Lower leg skin (tissue), 4 donors: ENCODE results near the gene HIP1R. TPM values are rescaled to one million over a fixed set of nuclear protein-coding genes. Genes with fewer than 3 reads are reported as not detected.

Experiments
- DNase-seq, 2 donors: peaks; one replicate each; pipeline ENCODE4 v3.0.0-alpha.2; 2019; ENCODE audit warnings: low spot score in 2 of 2
- H3K4me3 ChIP-seq: fragments of 200-600 bp; sonication (generic); 2 replicates; pipeline ENCODE4 v1.5.1; 2017; ENCODE audit warnings: mild to moderate bottlenecking, low read depth; ENCODE audit not compliant: poor library complexity, severe bottlenecking
- POLR2A ChIP-seq, 2 donors: fragments of 450-650 bp; IDR thresholded peaks; one replicate each; pipeline ENCODE4 v1.6.1; 2016 to 2017; ENCODE audit warnings: antibody characterized with exemption in 2 of 2, mild to moderate bottlenecking in 1 of 2, moderate library complexity in 1 of 2
- WGBS, 2 donors: methylation state at CpG; one replicate each; pipeline ENCODE4 v1.1.5; 2018; 5-methylcytosine and 5-hydroxymethylcytosine counted together
- intact Hi-C: fragments of 100-400 bp; cut with DNase I; formaldehyde crosslinking; loops from one replicate; pipeline ENCODE4 v1.15.0; 2023; ENCODE audit warnings: low total_unique reads
- total RNA-seq, 4 donors: library from RNA; depleted of rRNA; stranded (reverse); fragments of >200 nt; gene quantifications; one replicate each; pipeline ENCODE4 v1.1.0, GENCODE V29; 2016
- TF ChIP-seq, protein P1 (sequence below), 3 donors: fragments of 450-650 bp; IDR thresholded peaks; one replicate each; pipeline ENCODE4 v1.5.1; 2016; ENCODE audit warnings: antibody characterized with exemption in 3 of 3, mild to moderate bottlenecking in 3 of 3, moderate library complexity in 2 of 3

The HIP1R gene
- total RNA-seq, 4 donors from 2014 or later: 188 to 342 (median 248) TPM

DNA sequence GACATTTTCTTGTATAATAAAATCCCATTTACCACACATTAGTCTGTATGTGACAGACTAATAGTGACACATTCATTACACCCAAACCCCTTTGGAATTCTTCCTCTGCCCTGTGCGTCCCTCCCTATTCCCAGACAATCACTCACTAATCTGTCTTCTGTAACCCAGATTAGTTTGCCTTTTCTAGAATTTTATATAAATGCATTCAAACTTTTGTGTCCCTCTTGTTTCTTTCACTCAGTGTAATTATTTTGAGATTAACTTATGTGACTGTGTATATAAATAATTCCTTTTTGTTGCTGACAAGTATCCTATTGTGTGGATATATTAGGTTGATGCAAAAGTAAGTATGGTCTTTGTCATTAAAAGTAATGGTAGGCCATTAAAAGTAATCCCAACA is 27.6 kb upstream of the HIP1R start:
- no peak for TF ChIP-seq POLR2A (IDR thresholded peaks at IDR 0.05)
- TF ChIP-seq, protein P1, sequence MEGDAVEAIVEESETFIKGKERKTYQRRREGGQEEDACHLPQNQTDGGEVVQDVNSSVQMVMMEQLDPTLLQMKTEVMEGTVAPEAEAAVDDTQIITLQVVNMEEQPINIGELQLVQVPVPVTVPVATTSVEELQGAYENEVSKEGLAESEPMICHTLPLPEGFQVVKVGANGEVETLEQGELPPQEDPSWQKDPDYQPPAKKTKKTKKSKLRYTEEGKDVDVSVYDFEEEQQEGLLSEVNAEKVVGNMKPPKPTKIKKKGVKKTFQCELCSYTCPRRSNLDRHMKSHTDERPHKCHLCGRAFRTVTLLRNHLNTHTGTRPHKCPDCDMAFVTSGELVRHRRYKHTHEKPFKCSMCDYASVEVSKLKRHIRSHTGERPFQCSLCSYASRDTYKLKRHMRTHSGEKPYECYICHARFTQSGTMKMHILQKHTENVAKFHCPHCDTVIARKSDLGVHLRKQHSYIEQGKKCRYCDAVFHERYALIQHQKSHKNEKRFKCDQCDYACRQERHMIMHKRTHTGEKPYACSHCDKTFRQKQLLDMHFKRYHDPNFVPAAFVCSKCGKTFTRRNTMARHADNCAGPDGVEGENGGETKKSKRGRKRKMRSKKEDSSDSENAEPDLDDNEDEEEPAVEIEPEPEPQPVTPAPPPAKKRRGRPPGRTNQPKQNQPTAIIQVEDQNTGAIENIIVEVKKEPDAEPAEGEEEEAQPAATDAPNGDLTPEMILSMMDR (IDR thresholded peaks at IDR 0.05): no peak
- DNase-seq: no peak
- 95 to 97% methylated on average over 1 of the region's 1 CpG for WGBS, 2 donors
- H3K4me3 ChIP-seq: no peak overlapping the region
- intact Hi-C loops: no loop called here

DNA sequence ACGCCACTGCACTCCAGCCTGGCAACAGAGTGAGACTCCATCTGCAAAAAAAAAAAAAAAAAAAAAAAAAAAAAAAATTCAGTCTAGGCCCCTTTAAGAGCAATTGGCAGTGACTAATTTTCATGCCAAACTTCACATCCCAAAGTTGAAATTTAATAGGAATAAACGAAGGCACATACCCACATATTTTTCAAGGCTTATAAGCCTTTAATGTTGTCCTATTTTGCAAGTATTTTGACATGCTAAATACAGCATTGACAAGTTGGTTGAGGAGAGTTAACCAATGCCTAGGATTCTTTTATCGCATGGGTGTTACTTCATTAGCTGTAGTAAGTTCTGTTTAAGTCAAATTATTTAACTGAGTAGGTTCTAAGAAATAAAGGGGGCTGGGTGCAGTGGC is 23.5 kb upstream of the HIP1R start:
- no peak overlapping the region for H3K4me3 ChIP-seq
- TF ChIP-seq, protein P1 (IDR thresholded peaks at IDR 0.05): no peak
- no peak for TF ChIP-seq POLR2A (IDR thresholded peaks at IDR 0.05)
- DNase-seq: no peak
- intact Hi-C loops: no loop called here
- WGBS, 2 donors: 54 to 62% methylated on average over 3 of the region's 3 CpGs

DNA sequence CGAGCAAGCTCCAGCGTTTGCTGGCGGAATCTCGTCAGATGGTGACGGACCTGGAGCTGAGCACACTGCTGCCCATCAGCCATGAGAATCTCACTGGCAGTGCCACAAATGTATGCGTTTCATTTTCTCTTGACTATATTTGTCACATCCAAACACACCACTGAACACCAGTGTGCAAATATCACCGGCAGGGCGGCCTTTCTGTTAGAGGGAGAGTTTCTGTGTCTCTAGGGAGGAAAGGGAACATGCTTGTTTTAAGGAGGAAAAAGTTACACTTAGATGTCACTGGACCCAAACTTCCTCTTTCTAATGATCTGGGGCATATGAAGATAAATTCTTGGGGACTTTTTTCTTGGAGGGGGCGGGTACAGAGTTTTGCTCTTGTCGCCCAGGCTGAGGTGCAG is 21.9 kb upstream of the HIP1R start:
- no peak overlapping the region for H3K4me3 ChIP-seq
- no peak for DNase-seq
- WGBS, 2 donors: 75 to 77% methylated on average over 10 of the region's 10 CpGs
- TF ChIP-seq, protein P1 (IDR thresholded peaks at IDR 0.05): no peak
- intact Hi-C loops: no loop called here

DNA sequence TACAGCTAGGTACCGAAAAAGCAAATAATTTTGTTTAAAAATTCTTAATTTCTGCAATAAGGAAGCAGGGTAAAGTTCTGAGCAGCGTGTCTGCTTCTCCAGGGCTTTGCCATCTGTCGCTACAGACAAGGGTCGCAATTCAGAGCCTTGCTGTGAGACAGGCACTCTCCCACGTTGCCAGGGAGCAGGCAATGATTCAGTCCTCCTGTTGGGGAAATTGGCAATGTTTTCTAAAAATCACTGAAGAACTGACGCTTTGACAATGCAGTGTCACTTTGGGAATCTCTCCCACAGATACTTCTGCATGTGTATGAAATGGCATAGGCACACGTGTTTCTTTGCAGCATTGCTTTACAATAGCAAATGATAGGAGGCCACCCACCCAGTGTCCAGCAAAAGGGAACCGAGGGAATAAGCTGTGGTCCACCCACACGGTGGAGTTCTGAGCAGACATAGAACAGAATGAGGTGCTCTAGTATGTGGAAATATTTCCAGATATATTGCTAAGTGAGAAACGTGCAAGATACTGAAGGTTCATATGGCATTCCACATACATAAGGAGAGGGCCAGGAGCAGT is 16.0 kb upstream of the HIP1R start:
- H3K4me3 ChIP-seq: no peak overlapping the region
- 66 to 71% methylated on average over 10 of the region's 10 CpGs for WGBS, 2 donors

DNA sequence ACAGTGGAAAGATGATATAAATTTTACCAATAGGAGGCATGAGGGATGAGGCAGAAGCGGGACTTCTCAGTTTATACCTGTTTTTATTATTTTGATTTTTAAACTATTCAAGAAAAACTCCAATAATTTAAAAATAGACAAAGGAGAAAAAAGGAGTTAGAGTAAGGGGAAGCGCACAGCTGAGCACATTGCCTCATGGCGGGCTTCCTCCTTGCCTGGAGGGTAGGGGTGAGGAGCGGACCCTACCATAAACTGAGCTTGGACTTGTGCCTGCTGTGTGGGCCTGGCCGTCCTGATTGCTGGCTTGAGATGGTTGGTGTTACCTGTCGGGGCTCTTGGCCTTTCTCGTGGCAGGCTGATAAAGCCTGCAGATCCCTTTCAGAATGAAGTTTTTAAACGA is 15.1 kb upstream of the HIP1R start:
- H3K4me3 ChIP-seq: no peak overlapping the region
- TF ChIP-seq POLR2A (IDR thresholded peaks at IDR 0.05): no peak
- TF ChIP-seq, protein P1 (IDR thresholded peaks at IDR 0.05): no peak
- 80 to 83% methylated on average over 8 of the region's 8 CpGs for WGBS, 2 donors
- intact Hi-C loops: no loop called here
- no peak for DNase-seq

More for the DNA sequence above, 16.0 kb upstream of the HIP1R start:
- intact Hi-C loops: no loop called here
- TF ChIP-seq, protein P1 (IDR thresholded peaks at IDR 0.05): no peak
- no peak for TF ChIP-seq POLR2A (IDR thresholded peaks at IDR 0.05)
- no peak for DNase-seq

DNA sequence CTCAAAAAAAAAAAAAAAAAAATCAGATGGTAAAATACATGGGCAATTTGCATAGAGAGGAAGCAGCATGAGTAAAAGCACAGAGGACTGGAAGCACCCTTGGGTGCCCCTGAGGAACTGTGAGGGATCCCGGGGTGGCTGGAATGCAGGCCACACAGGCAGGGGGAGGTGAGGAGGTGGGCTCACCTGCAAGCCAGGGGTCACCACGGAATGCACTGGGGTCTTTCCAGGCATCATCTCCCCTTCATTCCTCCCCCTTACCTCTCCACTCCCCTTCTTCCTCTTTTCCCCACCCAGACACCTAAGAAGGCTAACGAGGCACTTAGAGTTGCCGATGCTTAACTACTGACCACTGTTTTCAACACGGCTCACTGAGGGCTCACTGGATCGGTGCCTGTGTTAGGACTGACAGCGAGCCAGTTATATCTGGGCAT is 14.4 kb upstream of the HIP1R start:
- TF ChIP-seq POLR2A (IDR thresholded peaks at IDR 0.05): no peak
- TF ChIP-seq, protein P1 (IDR thresholded peaks at IDR 0.05): no peak
- no peak for DNase-seq
- 75 to 76% methylated on average over 7 of the region's 7 CpGs for WGBS, 2 donors
- intact Hi-C loops: no loop called here
- no peak overlapping the region for H3K4me3 ChIP-seq
